ENCODE results near the gene TUBB4B. TPM values are rescaled to one million over a fixed set of nuclear protein-coding genes. Genes with fewer than 3 reads are reported as not detected.

The TUBB4B gene
- total RNA-seq, 2 experiments from 2014 or later: 417 to 443 TPM

DNA sequence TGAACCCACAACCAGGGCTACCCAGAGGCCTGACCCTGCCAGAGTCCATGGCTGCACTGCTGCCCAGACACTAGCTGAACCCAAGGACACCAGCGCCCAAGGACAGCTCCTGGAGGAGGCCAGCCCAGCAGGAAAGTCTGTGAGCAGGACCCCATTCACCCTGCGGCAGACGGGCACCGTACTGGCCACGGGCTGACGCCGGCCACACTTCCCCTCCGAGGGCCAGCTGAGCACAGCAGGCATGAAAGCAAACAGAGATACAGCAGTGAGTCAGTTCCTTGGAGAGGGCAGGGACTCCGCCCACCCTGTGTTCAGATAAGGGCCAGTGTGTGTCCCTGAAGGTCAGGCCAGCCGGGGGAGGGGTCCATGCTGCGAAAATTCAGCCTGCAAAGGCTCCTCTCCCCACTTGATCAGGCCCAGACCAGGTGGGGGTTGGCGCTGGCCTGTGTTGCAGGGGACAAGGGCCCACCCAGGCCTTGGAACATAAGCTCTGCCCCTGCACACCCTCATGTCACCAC lies 22.3 kb upstream of the TUBB4B start:
- H3K4me2 ChIP-seq (ENCODE audit: low read length): no peak overlapping the region
- TF ChIP-seq EZH2phosphoT487 (IDR thresholded peaks at IDR 0.05; ENCODE audit: borderline replicate concordance, low read depth, low read length): no peak
- TF ChIP-seq, protein P1, sequence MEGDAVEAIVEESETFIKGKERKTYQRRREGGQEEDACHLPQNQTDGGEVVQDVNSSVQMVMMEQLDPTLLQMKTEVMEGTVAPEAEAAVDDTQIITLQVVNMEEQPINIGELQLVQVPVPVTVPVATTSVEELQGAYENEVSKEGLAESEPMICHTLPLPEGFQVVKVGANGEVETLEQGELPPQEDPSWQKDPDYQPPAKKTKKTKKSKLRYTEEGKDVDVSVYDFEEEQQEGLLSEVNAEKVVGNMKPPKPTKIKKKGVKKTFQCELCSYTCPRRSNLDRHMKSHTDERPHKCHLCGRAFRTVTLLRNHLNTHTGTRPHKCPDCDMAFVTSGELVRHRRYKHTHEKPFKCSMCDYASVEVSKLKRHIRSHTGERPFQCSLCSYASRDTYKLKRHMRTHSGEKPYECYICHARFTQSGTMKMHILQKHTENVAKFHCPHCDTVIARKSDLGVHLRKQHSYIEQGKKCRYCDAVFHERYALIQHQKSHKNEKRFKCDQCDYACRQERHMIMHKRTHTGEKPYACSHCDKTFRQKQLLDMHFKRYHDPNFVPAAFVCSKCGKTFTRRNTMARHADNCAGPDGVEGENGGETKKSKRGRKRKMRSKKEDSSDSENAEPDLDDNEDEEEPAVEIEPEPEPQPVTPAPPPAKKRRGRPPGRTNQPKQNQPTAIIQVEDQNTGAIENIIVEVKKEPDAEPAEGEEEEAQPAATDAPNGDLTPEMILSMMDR (conservative IDR thresholded peaks at IDR 0.05; ENCODE audit: low read length): no peak
- POLR2A ChIA-PET: interaction anchor here (0.6 kb wide), 1 partner anchor 16 kb away, joined by 6 read pairs; no protein-coding TSS in a partner anchor
- H3K79me2 ChIP-seq (ENCODE audit: insufficient read depth, low read depth, low read length): no peaks in the 10 kb centered on the region
- no peak overlapping the region for H3K4me3 ChIP-seq (ENCODE audit: low read depth, low read length, poor library complexity, severe bottlenecking)
- H3K27ac ChIP-seq (ENCODE audit: low read depth, low read length, poor library complexity, severe bottlenecking): no peak overlapping the region
- H3K36me3 ChIP-seq (ENCODE audit: insufficient read depth, low read length): peaks cover 47% of the 10 kb centered on the region; the same call in 1 of the 2 replicates
- H3K4me1 ChIP-seq (ENCODE audit: insufficient read depth, low read length, poor library complexity, severe bottlenecking): peaks cover 15% of the 10 kb centered on the region
- CTCF ChIA-PET (ENCODE audit: unreplicated experiment): no interaction called here
- H3K9me2 ChIP-seq (ENCODE audit: insufficient read depth, low read length): no peaks in the 10 kb centered on the region
- no TSS peak for BruUV-seq (replicated peaks)
- no peak for DNase-seq (ENCODE audit: low spot score)
- H3K9me3 ChIP-seq (ENCODE audit: low read length): no peaks in the 10 kb centered on the region
- no peaks in the 10 kb centered on the region for H4K20me1 ChIP-seq (ENCODE audit: insufficient read depth, low read length)
- intact Hi-C loops (cut with micrococcal nuclease; ENCODE audit: unreplicated experiment): no loop called here
- no peak overlapping the region for H2AFZ ChIP-seq (ENCODE audit: low read length)

- Histone ChIP-seq H3K4me3 (ENCODE audit: low read depth, low read length, poor library complexity, severe bottlenecking) (no peak overlapping the region), H3K4me1 (ENCODE audit: insufficient read depth, low read length, poor library complexity, severe bottlenecking) (peaks cover 19% of the 10 kb centered on the region), H4K20me1 (ENCODE audit: insufficient read depth, low read length) (no peaks in the 10 kb centered on the region), H3K27ac (ENCODE audit: low read depth, low read length, poor library complexity, severe bottlenecking) (no peak overlapping the region), H3K36me3 (ENCODE audit: insufficient read depth, low read length) (peaks cover 38% of the 10 kb centered on the region; the same call in 1 of the 2 replicates), H2AFZ (ENCODE audit: low read length) (no peak overlapping the region), H3K4me2 (ENCODE audit: low read length) (no peak overlapping the region), H3K9me3 (ENCODE audit: low read length) (no peaks in the 10 kb centered on the region), H3K79me2 (ENCODE audit: insufficient read depth, low read depth, low read length) (no peaks in the 10 kb centered on the region), H3K9me2 (ENCODE audit: insufficient read depth, low read length) (no peaks in the 10 kb centered on the region)
- BruUV-seq (replicated peaks): no TSS peak
- intact Hi-C loops (cut with micrococcal nuclease; ENCODE audit: unreplicated experiment): no loop called here
- TF ChIP-seq EZH2phosphoT487 (IDR thresholded peaks at IDR 0.05; ENCODE audit: borderline replicate concordance, low read depth, low read length): no peak
- TF ChIP-seq, protein P1 (conservative IDR thresholded peaks at IDR 0.05; ENCODE audit: low read length): no peak
- no peak for DNase-seq (ENCODE audit: low spot score)
- CTCF ChIA-PET (ENCODE audit: unreplicated experiment): no interaction called here
- POLR2A ChIA-PET: no interaction called here
Observed at GRCh38 chr9:137219757-137220316, 21.2 kb upstream of the TUBB4B start.

Measured in OCI-LY7 (cell line).